Keratinocyte (primary cell): Measurements from ENCODE around the gene KCNA3.

ENCODE experiments used
- CTCF ChIP-seq, 3 experiments: IDR thresholded peaks in 1 of 3; conservative IDR thresholded peaks in 1 of 3; optimal IDR thresholded peaks in 1 of 3; 2 replicates in 2 of 3; 3 replicates in 1 of 3; pipeline versions ENCODE3 to v1.5.1; 2011; ENCODE audit warnings: low read length in 3 of 3, mild to moderate bottlenecking in 3 of 3, moderate library complexity in 2 of 3, control low read depth in 1 of 3, inconsistent platforms in 1 of 3; ENCODE audit not compliant: insufficient read depth in 2 of 3; ENCODE audit errors: extremely low read depth in 1 of 3
- EZH2 ChIP-seq: IDR thresholded peaks from one replicate; pipeline ENCODE4 v1.6.1; 2012; ENCODE audit warnings: inconsistent platforms, mild to moderate bottlenecking, low read length, moderate library complexity

GRCh38 chr1:110702260-110702659 lies 27.5 kb upstream of the KCNA3 start:
- TF ChIP-seq CTCF (optimal IDR thresholded peaks at IDR 0.05 in 1 of 3, IDR thresholded peaks at IDR 0.05 in 1 of 3, conservative IDR thresholded peaks at IDR 0.05 in 1 of 3; ENCODE audit: extremely low read depth in 1 of 3, insufficient read depth in 2 of 3, low read length in 3 of 3) (no peak), EZH2 (no peak)
